Keratinocyte (primary cell): ENCODE measurements around the gene GAB2. TPM values are rescaled to one million over a fixed set of nuclear protein-coding genes. Genes with fewer than 3 reads are reported as not detected.

Experiments
- DNase-seq: peaks from one replicate; pipeline ENCODE4 v3.0.0-alpha.2; 2011; ENCODE audit warnings: low read depth, missing footprints, low spot score
- FAIRE-seq: peaks from 2 replicates; lab custom pipeline; 2011; peaks lifted over from hg19 to GRCh38; lab: Jason Lieb, UNC
- H2AFZ ChIP-seq: 2 replicates; pipeline ENCODE4 v1.6.0; 2012; ENCODE audit warnings: low read length, control low read depth, inconsistent platforms; ENCODE audit not compliant: control insufficient read depth
- H3K27ac ChIP-seq: 2 replicates; pipeline ENCODE4 v1.5.1; 2011; ENCODE audit warnings: low read length; ENCODE audit not compliant: control insufficient read depth, insufficient read depth
- H3K27me3 ChIP-seq: 3 replicates; pipeline ENCODE4 v1.6.0; 2011; ENCODE audit warnings: low read length; ENCODE audit not compliant: control insufficient read depth, insufficient read depth; ENCODE audit errors: extremely low read depth
- H3K36me3 ChIP-seq, 2 experiments: 2 replicates in 1 of 2; 3 replicates in 1 of 2; pipeline ENCODE4 v1.5.1; 2011; ENCODE audit warnings: low read length in 2 of 2, mild to moderate bottlenecking in 1 of 2; ENCODE audit not compliant: control insufficient read depth in 2 of 2, insufficient read depth in 2 of 2; ENCODE audit errors: extremely low read depth in 1 of 2
- H3K4me1 ChIP-seq: 3 replicates; pipeline ENCODE4 v1.5.1; 2011; ENCODE audit warnings: low read length; ENCODE audit not compliant: control insufficient read depth, insufficient read depth; ENCODE audit errors: extremely low read depth
- H3K4me2 ChIP-seq: 3 replicates; pipeline ENCODE4 v1.6.0; 2011; ENCODE audit warnings: low read depth, low read length; ENCODE audit not compliant: control insufficient read depth, insufficient read depth; ENCODE audit errors: extremely low read depth
- H3K4me3 ChIP-seq, 3 experiments: fragments of 200-600 bp in 1 of 3; sonication (generic) in 1 of 3; 2 replicates in 2 of 3; 3 replicates in 1 of 3; pipeline ENCODE4 v1.5.1; 2011 to 2016; ENCODE audit warnings: low read length in 3 of 3, mild to moderate bottlenecking in 3 of 3, control low read depth in 2 of 3, inconsistent platforms in 1 of 3, low read depth in 1 of 3, mixed read lengths in 1 of 3, mixed run types in 1 of 3, moderate library complexity in 1 of 3; ENCODE audit not compliant: control insufficient read depth in 2 of 3, insufficient read depth in 2 of 3; ENCODE audit errors: extremely low read depth in 1 of 3
- H3K79me2 ChIP-seq: 2 replicates; pipeline ENCODE4 v1.6.0; 2012; ENCODE audit warnings: low read length; ENCODE audit not compliant: control insufficient read depth, insufficient read depth
- H3K9ac ChIP-seq: 3 replicates; pipeline ENCODE4 v1.6.0; 2011; ENCODE audit warnings: low read length; ENCODE audit not compliant: control insufficient read depth, insufficient read depth; ENCODE audit errors: extremely low read depth
- H3K9me1 ChIP-seq: 3 replicates; pipeline ENCODE4 v1.6.0; 2011; ENCODE audit warnings: low read length; ENCODE audit not compliant: control insufficient read depth, insufficient read depth; ENCODE audit errors: extremely low read depth
- H3K9me3 ChIP-seq: 2 replicates; pipeline ENCODE4 v1.5.1; 2012; ENCODE audit warnings: low read depth, low read length; ENCODE audit not compliant: control insufficient read depth
- H4K20me1 ChIP-seq: 3 replicates; pipeline ENCODE4 v1.6.0; 2011; ENCODE audit warnings: low read length; ENCODE audit not compliant: control insufficient read depth, insufficient read depth; ENCODE audit errors: extremely low read depth
- EZH2 ChIP-seq: IDR thresholded peaks from one replicate; pipeline ENCODE4 v1.6.1; 2012; ENCODE audit warnings: inconsistent platforms, mild to moderate bottlenecking, low read length, moderate library complexity
- dilution Hi-C: fragments of 300-500 bp; cut with MboI; formaldehyde crosslinking; loops from one replicate; pipeline ENCODE4 v1.7.0; 2020; ENCODE audit warnings: low sequenced_read_pairs; ENCODE audit not compliant: extremely low pct_ligation_motif_present
- polyA plus RNA-seq, 5 experiments: library from polyadenylated mRNA; depleted of rRNA in 3 of 5; stranded (reverse) in 3 of 5; stranded (forward) in 1 of 5; unstranded in 1 of 5; fragments of >200 nt; gene quantifications; 1 replicate in 1 of 5; 2 replicates in 3 of 5; 3 replicates in 1 of 5; pipeline versions ENCODE4 v1.2.1 to v1.2.3, GENCODE V29; 2011 to 2012; ENCODE audit warnings: missing spikeins in 2 of 5, low read depth in 1 of 5, low replicate concordance in 1 of 5
- TF ChIP-seq, protein P1 (sequence below), 3 experiments: IDR thresholded peaks in 1 of 3; conservative IDR thresholded peaks in 1 of 3; optimal IDR thresholded peaks in 1 of 3; 2 replicates in 2 of 3; 3 replicates in 1 of 3; pipeline versions ENCODE3 to v1.5.1; 2011; ENCODE audit warnings: low read length in 3 of 3, mild to moderate bottlenecking in 3 of 3, moderate library complexity in 2 of 3, control low read depth in 1 of 3, inconsistent platforms in 1 of 3; ENCODE audit not compliant: insufficient read depth in 2 of 3; ENCODE audit errors: extremely low read depth in 1 of 3

The GAB2 gene
- polyA plus RNA-seq, 1 donor (not counting 4 experiments of a cell fraction or from before 2014, with no cell fraction given) = 0.68 TPM

GRCh38 chr11:78339483-78339882 is 78.1 kb downstream of the GAB2 start:
- no peaks in the 10 kb centered on the region for H4K20me1 ChIP-seq

GRCh38 chr11:78338702-78339101 is 78.9 kb downstream of the GAB2 start:
- no peak for FAIRE-seq
- no peak overlapping the region for H3K4me3 ChIP-seq

More at GRCh38 chr11:78339483-78339882, 78.1 kb downstream of the GAB2 start:
- Histone ChIP-seq H3K27me3 (no peaks in the 10 kb centered on the region), H3K9me1 (no peaks in the 10 kb centered on the region), H3K79me2 (no peaks in the 10 kb centered on the region), H3K9ac (no peak overlapping the region), H2AFZ (no peak overlapping the region), H3K36me3 (no peaks in the 10 kb centered on the region), H3K4me1 (no peaks in the 10 kb centered on the region), H3K4me3 (no peak overlapping the region), H3K9me3 (no peaks in the 10 kb centered on the region), H3K27ac (no peak overlapping the region), H3K4me2 (no peak overlapping the region)
- no peak for TF ChIP-seq EZH2
- TF ChIP-seq, protein P1, sequence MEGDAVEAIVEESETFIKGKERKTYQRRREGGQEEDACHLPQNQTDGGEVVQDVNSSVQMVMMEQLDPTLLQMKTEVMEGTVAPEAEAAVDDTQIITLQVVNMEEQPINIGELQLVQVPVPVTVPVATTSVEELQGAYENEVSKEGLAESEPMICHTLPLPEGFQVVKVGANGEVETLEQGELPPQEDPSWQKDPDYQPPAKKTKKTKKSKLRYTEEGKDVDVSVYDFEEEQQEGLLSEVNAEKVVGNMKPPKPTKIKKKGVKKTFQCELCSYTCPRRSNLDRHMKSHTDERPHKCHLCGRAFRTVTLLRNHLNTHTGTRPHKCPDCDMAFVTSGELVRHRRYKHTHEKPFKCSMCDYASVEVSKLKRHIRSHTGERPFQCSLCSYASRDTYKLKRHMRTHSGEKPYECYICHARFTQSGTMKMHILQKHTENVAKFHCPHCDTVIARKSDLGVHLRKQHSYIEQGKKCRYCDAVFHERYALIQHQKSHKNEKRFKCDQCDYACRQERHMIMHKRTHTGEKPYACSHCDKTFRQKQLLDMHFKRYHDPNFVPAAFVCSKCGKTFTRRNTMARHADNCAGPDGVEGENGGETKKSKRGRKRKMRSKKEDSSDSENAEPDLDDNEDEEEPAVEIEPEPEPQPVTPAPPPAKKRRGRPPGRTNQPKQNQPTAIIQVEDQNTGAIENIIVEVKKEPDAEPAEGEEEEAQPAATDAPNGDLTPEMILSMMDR (optimal IDR thresholded peaks at IDR 0.05 in 1 of 3, IDR thresholded peaks at IDR 0.05 in 1 of 3, conservative IDR thresholded peaks at IDR 0.05 in 1 of 3; ENCODE audit: extremely low read depth in 1 of 3, insufficient read depth in 2 of 3, low read length in 3 of 3) = no peak
- FAIRE-seq (no peak), DNase-seq (no peak)
- dilution Hi-C loops = no loop called here

More at GRCh38 chr11:78338702-78339101, 78.9 kb downstream of the GAB2 start:
- no peak overlapping the region for H3K9ac ChIP-seq
- no peak for DNase-seq
- H2AFZ ChIP-seq = no peak overlapping the region
- H3K4me2 ChIP-seq = no peak overlapping the region
- no peaks in the 10 kb centered on the region for H3K9me3 ChIP-seq
- dilution Hi-C loops = no loop called here
- H3K27me3 ChIP-seq = no peaks in the 10 kb centered on the region
- H3K27ac ChIP-seq = no peak overlapping the region
- H3K79me2 ChIP-seq = no peaks in the 10 kb centered on the region
- H3K36me3 ChIP-seq = no peaks in the 10 kb centered on the region
- H3K9me1 ChIP-seq = no peaks in the 10 kb centered on the region
- no peak for TF ChIP-seq EZH2
- TF ChIP-seq, protein P1 (optimal IDR thresholded peaks at IDR 0.05 in 1 of 3, IDR thresholded peaks at IDR 0.05 in 1 of 3, conservative IDR thresholded peaks at IDR 0.05 in 1 of 3; ENCODE audit: extremely low read depth in 1 of 3, insufficient read depth in 2 of 3, low read length in 3 of 3) = no peak
- no peaks in the 10 kb centered on the region for H3K4me1 ChIP-seq
- H4K20me1 ChIP-seq = no peaks in the 10 kb centered on the region
